ENCODE measurements around the gene GEMIN2.
"Not testable (repeated sequence)": the region's sequence is repeated elsewhere in the genome, so short reads cannot be mapped to it uniquely, and the experiment has no call there.

GEMIN2 gene

GRCh38 chr14:39158222-39158858 lies 44.2 kb downstream of the GEMIN2 start:
- Histone ChIP-seq H3K79me2 (ENCODE audit: control insufficient read depth, low read length) (peaks cover 11% of the 10 kb centered on the region), H3K4me1 (ENCODE audit: control insufficient read depth, low read length) (no peaks in the 10 kb centered on the region), H3K36me3 (ENCODE audit: control insufficient read depth, low read length) (peaks cover 23% of the 10 kb centered on the region), H4K20me1 (ENCODE audit: control insufficient read depth, insufficient read depth, low read depth, low read length) (no peaks in the 10 kb centered on the region), H3K4me2 (ENCODE audit: low read length) (no peak overlapping the region), H3K27me3 (ENCODE audit: control insufficient read depth, low read length) (no peaks in the 10 kb centered on the region), H3K4me3 (ENCODE audit: low read length) (no peak overlapping the region), H3K9me2 (replicated peaks; ENCODE audit: control insufficient read depth, low read length) (no peaks in the 10 kb centered on the region), H3K27ac (ENCODE audit: low read depth, low read length) (no peak overlapping the region), H3K9me3 (ENCODE audit: control insufficient read depth, insufficient read depth, low read length) (no peaks in the 10 kb centered on the region), H3F3A (ENCODE audit: control insufficient read depth, insufficient read depth) (peaks cover 4% of the 10 kb centered on the region; the same call in 1 of the 2 replicates)
- TF ChIP-seq CTCF (IDR thresholded peaks at IDR 0.05; ENCODE audit: low read depth, low read length, poor library complexity, severe bottlenecking) (no peak), EZH2phosphoT487 (IDR thresholded peaks at IDR 0.05; ENCODE audit: borderline replicate concordance, low read length) (no peak)

GRCh38 chr14:39160494-39160893 lies 46.4 kb downstream of the GEMIN2 start:
- no peaks in the 10 kb centered on the region for H4K20me1 ChIP-seq (ENCODE audit: control insufficient read depth, insufficient read depth, low read depth, low read length)
- H3K9me3 ChIP-seq (ENCODE audit: control insufficient read depth, insufficient read depth, low read length) = no peaks in the 10 kb centered on the region
- H3K27ac ChIP-seq (ENCODE audit: low read depth, low read length) = no peak overlapping the region
- no peaks in the 10 kb centered on the region for H3K9me2 ChIP-seq (replicated peaks; ENCODE audit: control insufficient read depth, low read length)
- no peak overlapping the region for H3K4me2 ChIP-seq (ENCODE audit: low read length)
- TF ChIP-seq CTCF (IDR thresholded peaks at IDR 0.05; ENCODE audit: low read depth, low read length, poor library complexity, severe bottlenecking) (no peak), EZH2phosphoT487 (IDR thresholded peaks at IDR 0.05; ENCODE audit: borderline replicate concordance, low read length) (no peak)
- no peak overlapping the region for H3K4me3 ChIP-seq (ENCODE audit: low read length)
- peaks cover 4% of the 10 kb centered on the region; the same call in 1 of the 2 replicates for H3F3A ChIP-seq (ENCODE audit: control insufficient read depth, insufficient read depth)
- no peaks in the 10 kb centered on the region for H3K27me3 ChIP-seq (ENCODE audit: control insufficient read depth, low read length)
- peaks cover 19% of the 10 kb centered on the region for H3K36me3 ChIP-seq (ENCODE audit: control insufficient read depth, low read length)
- no peaks in the 10 kb centered on the region for H3K4me1 ChIP-seq (ENCODE audit: control insufficient read depth, low read length)
- peaks cover 26% of the 10 kb centered on the region for H3K79me2 ChIP-seq (ENCODE audit: control insufficient read depth, low read length)

- H3K27me3 ChIP-seq (ENCODE audit: control insufficient read depth, low read length); H3K36me3 ChIP-seq (ENCODE audit: control insufficient read depth, low read length); H4K20me1 ChIP-seq (ENCODE audit: control insufficient read depth, insufficient read depth, low read depth, low read length); H3K27ac ChIP-seq (ENCODE audit: low read depth, low read length); H3K9me3 ChIP-seq (ENCODE audit: control insufficient read depth, insufficient read depth, low read length); H3F3A ChIP-seq (ENCODE audit: control insufficient read depth, insufficient read depth); H3K9me2 ChIP-seq (replicated peaks; ENCODE audit: control insufficient read depth, low read length): not testable (repeated sequence)
- peaks cover 31% of the 10 kb centered on the region for H3K4me1 ChIP-seq (ENCODE audit: control insufficient read depth, low read length)
- peaks cover 56% of the 10 kb centered on the region for H3K79me2 ChIP-seq (ENCODE audit: control insufficient read depth, low read length)
- H3K4me3 ChIP-seq (ENCODE audit: low read length) = peak overlapping the region; percentile 2; the same call in 1 of the 2 replicates
- H3K4me2 ChIP-seq (ENCODE audit: low read length) = peak overlapping the region; percentile 96
These were observed 53.7 kb downstream of the GEMIN2 start for GRCh38 chr14:39167797-39168320.

- peaks cover 13% of the 10 kb centered on the region for H3F3A ChIP-seq (ENCODE audit: control insufficient read depth, insufficient read depth)
- peaks cover 6% of the 10 kb centered on the region for H3K36me3 ChIP-seq (ENCODE audit: control insufficient read depth, low read length)
- H3K27me3 ChIP-seq (ENCODE audit: control insufficient read depth, low read length) = no peaks in the 10 kb centered on the region
- H3K79me2 ChIP-seq (ENCODE audit: control insufficient read depth, low read length) = peaks cover 55% of the 10 kb centered on the region
- no peak overlapping the region for H3K27ac ChIP-seq (ENCODE audit: low read depth, low read length)
- no peaks in the 10 kb centered on the region for H3K9me3 ChIP-seq (ENCODE audit: control insufficient read depth, insufficient read depth, low read length)
- no peaks in the 10 kb centered on the region for H4K20me1 ChIP-seq (ENCODE audit: control insufficient read depth, insufficient read depth, low read depth, low read length)
- no peaks in the 10 kb centered on the region for H3K9me2 ChIP-seq (replicated peaks; ENCODE audit: control insufficient read depth, low read length)
- peak overlapping the region; percentile 96 for H3K4me2 ChIP-seq (ENCODE audit: low read length)
- H3K4me1 ChIP-seq (ENCODE audit: control insufficient read depth, low read length) = peaks cover 36% of the 10 kb centered on the region
- H3K4me3 ChIP-seq (ENCODE audit: low read length) = peak overlapping the region; percentile 99
- TF ChIP-seq CTCF (IDR thresholded peaks at IDR 0.05; ENCODE audit: low read depth, low read length, poor library complexity, severe bottlenecking) (no peak), EZH2phosphoT487 (IDR thresholded peaks at IDR 0.05; ENCODE audit: borderline replicate concordance, low read length) (no peak)
These were observed 54.5 kb downstream of the GEMIN2 start for GRCh38 chr14:39168591-39168990.

Data from DOHH2 (cell line).